PC-9 (cell line): Measurements from ENCODE around the gene BPTF. TPM values are rescaled to one million over a fixed set of nuclear protein-coding genes. Genes with fewer than 3 reads are reported as not detected.
"Not testable (repeated sequence)": the region's sequence is repeated elsewhere in the genome, so short reads cannot be mapped to it uniquely, and the experiment has no call there.

ENCODE experiments used
- BruUV-seq: library from RNA; stranded (reverse); fragments of 400-500 nt; replicated peaks from 2 replicates; lab custom pipeline; 2021; lab: Mats Ljungman, UMichigan
- CTCF ChIA-PET: fragments of 300-600 bp; sonication (Branson Sonifier 250); formaldehyde crosslinking; loops from one replicate; lab custom pipeline; 2022; ENCODE audit warnings: antibody characterized with exemption; lab: Charles Lee
- POLR2A ChIA-PET: fragments of 300-600 bp; sonication (Branson Sonifier 250); formaldehyde crosslinking; loops from one replicate; lab custom pipeline; 2022; ENCODE audit warnings: antibody characterized with exemption; ENCODE audit not compliant: unreplicated experiment; lab: Charles Lee
- DNase-seq, 2 experiments: peaks; one replicate each; pipeline versions ENCODE4 v3.0.0 to v3.0.0-alpha.2; 2015 to 2022; ENCODE audit warnings: mixed read lengths in 1 of 2
- H2AFZ ChIP-seq: fragments of 200-600 bp; sonication (generic); 2 replicates; pipeline ENCODE4 v1.8.1; 2017; ENCODE audit warnings: antibody characterized with exemption
- H3F3A ChIP-seq: fragments of 200-600 bp; sonication (generic); 2 replicates; pipeline ENCODE4 v1.8.1; 2017; ENCODE audit warnings: antibody characterized with exemption, mild to moderate bottlenecking, low read depth; ENCODE audit not compliant: insufficient read depth
- H3K27ac ChIP-seq: fragments of 200-600 bp; sonication (generic); 2 replicates; pipeline ENCODE4 v1.6.1; 2016; ENCODE audit warnings: mixed run types
- H3K27me3 ChIP-seq: fragments of 200-600 bp; sonication (generic); 2 replicates; pipeline ENCODE4 v1.6.1; 2016; ENCODE audit warnings: low read depth, mixed run types; ENCODE audit not compliant: insufficient read depth
- H3K36me3 ChIP-seq: fragments of 200-600 bp; sonication (generic); 2 replicates; pipeline ENCODE4 v1.6.1; 2016; ENCODE audit warnings: low read depth, mixed run types
- H3K4me1 ChIP-seq: fragments of 200-600 bp; sonication (generic); replicated peaks from 2 replicates; pipeline ENCODE4 v1.6.1; 2016; ENCODE audit warnings: mixed run types; ENCODE audit not compliant: insufficient read depth
- H3K4me2 ChIP-seq: fragments of 200-600 bp; sonication (generic); 2 replicates; pipeline ENCODE4 v1.6.1; 2017; ENCODE audit warnings: mixed run types
- H3K4me3 ChIP-seq: fragments of 200-600 bp; sonication (generic); 2 replicates; pipeline ENCODE4 v1.6.1; 2016; ENCODE audit warnings: mixed run types
- H3K79me2 ChIP-seq: fragments of 200-600 bp; sonication (generic); 2 replicates; pipeline ENCODE4 v1.6.1; 2017; ENCODE audit warnings: low read depth, mixed run types
- H3K9me2 ChIP-seq: fragments of 200-600 bp; sonication (generic); 2 replicates; pipeline ENCODE4 v1.8.1; 2017; ENCODE audit warnings: mild to moderate bottlenecking; ENCODE audit not compliant: insufficient read depth
- H3K9me3 ChIP-seq: fragments of 200-600 bp; sonication (generic); 2 replicates; pipeline ENCODE4 v1.8.1; 2016; ENCODE audit warnings: low read depth; ENCODE audit not compliant: insufficient read depth
- H4K20me1 ChIP-seq: fragments of 200-600 bp; sonication (generic); 2 replicates; pipeline ENCODE4 v1.8.1; 2017; ENCODE audit not compliant: insufficient read depth
- CTCF ChIP-seq: fragments of 200-600 bp; sonication (generic); conservative IDR thresholded peaks from 2 replicates; pipeline ENCODE4 v1.6.1; 2017; ENCODE audit warnings: mixed run types, antibody characterized with exemption, mild to moderate bottlenecking, moderate library complexity
- EZH2 ChIP-seq: fragments of 200-600 bp; sonication (generic); IDR thresholded peaks from 2 replicates; pipeline ENCODE4 v1.8.0; 2017; ENCODE audit warnings: antibody characterized with exemption, low read depth
- intact Hi-C: fragments of 100-400 bp; cut with micrococcal nuclease; formaldehyde crosslinking; loops from one replicate; pipeline ENCODE4 v1.10.0; 2022; ENCODE audit not compliant: unreplicated experiment
- total RNA-seq: library from RNA; stranded (reverse); gene quantifications from 2 replicates; pipeline ENCODE4 v1.2.3, GENCODE V29; 2021

BPTF gene
- total RNA-seq, 1 experiment from 2014 or later, result 95.6 TPM

GRCh38 chr17:67912656-67913055 lies 87.4 kb downstream of the BPTF start:
- no peak for DNase-seq
- intact Hi-C loops, result no loop called here
- BruUV-seq, result no TSS peak
- Histone ChIP-seq H3K4me1 (no peaks in the 10 kb centered on the region), H3F3A (peaks cover 16% of the 10 kb centered on the region; the same call in 1 of the 2 replicates), H3K9me3 (no peaks in the 10 kb centered on the region), H3K27ac (no peak overlapping the region), H3K36me3 (peaks cover 27% of the 10 kb centered on the region), H3K4me2 (no peak overlapping the region), H4K20me1 (no peaks in the 10 kb centered on the region; the same call in none of the 2 replicates), H2AFZ (no peak overlapping the region), H3K27me3 (no peaks in the 10 kb centered on the region), H3K79me2 (no peaks in the 10 kb centered on the region), H3K4me3 (no peak overlapping the region), H3K9me2 (no peaks in the 10 kb centered on the region)
- POLR2A ChIA-PET, result no interaction called here
- TF ChIP-seq EZH2 (no peak), CTCF (no peak)
- CTCF ChIA-PET, result no interaction called here

- Histone ChIP-seq H2AFZ (no peak overlapping the region), H3K27ac (no peak overlapping the region), H3K27me3 (no peaks in the 10 kb centered on the region), H3K9me3 (no peaks in the 10 kb centered on the region), H3K4me1 (no peaks in the 10 kb centered on the region), H3K4me3 (no peak overlapping the region), H3K79me2 (no peaks in the 10 kb centered on the region), H4K20me1 (no peaks in the 10 kb centered on the region; the same call in 1 of the 2 replicates), H3F3A (0 out of 2 replicates have a peak, but pooled peaks cover 3% of the 10 kb centered on the region), H3K36me3 (peaks cover 13% of the 10 kb centered on the region), H3K4me2 (no peak overlapping the region), H3K9me2 (no peaks in the 10 kb centered on the region)
- POLR2A ChIA-PET, result no interaction called here
- CTCF ChIA-PET, result no interaction called here
- DNase-seq, result no peak
- TF ChIP-seq CTCF (no peak), EZH2 (no peak)
- intact Hi-C loops, result no loop called here
- no TSS peak for BruUV-seq
Observed at GRCh38 chr17:67920212-67920611, 94.9 kb downstream of the BPTF start.

GRCh38 chr17:67922503-67922902 lies 97.2 kb downstream of the BPTF start:
- TF ChIP-seq CTCF, result no peak
- TF ChIP-seq EZH2, result no peak
- ChIA-PET POLR2A (interaction anchor here (0.6 kb wide), 1 partner anchor 302 kb away, joined by 6 read pairs; no protein-coding TSS in a partner anchor), CTCF (no interaction called here)
- no peaks in the 10 kb centered on the region for H3K27me3 ChIP-seq
- H3K79me2 ChIP-seq, result no peaks in the 10 kb centered on the region
- intact Hi-C loops, result no loop called here
- no peaks in the 10 kb centered on the region; the same call in 1 of the 2 replicates for H4K20me1 ChIP-seq
- H3K36me3 ChIP-seq, result peaks cover 16% of the 10 kb centered on the region
- H3K4me3 ChIP-seq, result no peak overlapping the region
- no peak overlapping the region for H2AFZ ChIP-seq
- no peaks in the 10 kb centered on the region for H3K9me2 ChIP-seq
- no peak overlapping the region for H3K27ac ChIP-seq
- no peaks in the 10 kb centered on the region for H3K4me1 ChIP-seq
- H3F3A ChIP-seq, result 0 out of 2 replicates have a peak, but pooled peaks cover 3% of the 10 kb centered on the region
- no TSS peak for BruUV-seq
- no peaks in the 10 kb centered on the region for H3K9me3 ChIP-seq
- H3K4me2 ChIP-seq, result no peak overlapping the region
- no peak for DNase-seq

- H3K4me1 ChIP-seq, H3K79me2 ChIP-seq, H3F3A ChIP-seq, H3K4me2 ChIP-seq, intact Hi-C loops, DNase-seq, H3K9me2 ChIP-seq, H3K27ac ChIP-seq, H3K9me3 ChIP-seq, CTCF ChIA-PET, H3K27me3 ChIP-seq, H2AFZ ChIP-seq, BruUV-seq, H3K4me3 ChIP-seq, H4K20me1 ChIP-seq: not testable (repeated sequence)
- POLR2A ChIA-PET, result interaction anchor here (0.6 kb wide), 1 partner anchor 78 kb away, joined by 3 read pairs; no protein-coding TSS in a partner anchor
- peaks cover 30% of the 10 kb centered on the region for H3K36me3 ChIP-seq
Observed at GRCh38 chr17:67928842-67929241, 103.5 kb downstream of the BPTF start.
